ENCODE measurements around the gene LINC01488.

LINC01488 gene

GRCh38 chr11:69444381-69445130 is 36.9 kb upstream of the LINC01488 start:
- no peak for DNase-seq (ENCODE audit: insufficient read length, low spot score)
- FAIRE-seq, result no peak

- no peak for DNase-seq (ENCODE audit: insufficient read length, low spot score)
- no peak for FAIRE-seq
Measured at GRCh38 chr11:69445131-69445470, 36.4 kb upstream of the LINC01488 start.

- FAIRE-seq (no peak), DNase-seq (ENCODE audit: insufficient read length, low spot score) (no peak)
Measured at GRCh38 chr11:69446108-69446507, 35.4 kb upstream of the LINC01488 start.

GRCh38 chr11:69447786-69448185 is 33.7 kb upstream of the LINC01488 start:
- FAIRE-seq (no peak), DNase-seq (ENCODE audit: insufficient read length, low spot score) (no peak)

GRCh38 chr11:69448471-69449284 is 32.8 kb upstream of the LINC01488 start:
- no peak for FAIRE-seq
- DNase-seq (ENCODE audit: insufficient read length, low spot score), result no peak

GRCh38 chr11:69449320-69450063 is 32.0 kb upstream of the LINC01488 start:
- FAIRE-seq (no peak), DNase-seq (ENCODE audit: insufficient read length, low spot score) (no peak)

GRCh38 chr11:69450064-69450856 is 31.2 kb upstream of the LINC01488 start:
- DNase-seq (ENCODE audit: insufficient read length, low spot score) (no peak), FAIRE-seq (no peak)

- no peak for FAIRE-seq
- no peak for DNase-seq (ENCODE audit: insufficient read length, low spot score)
Measured at GRCh38 chr11:69450857-69451220, 30.6 kb upstream of the LINC01488 start.

GRCh38 chr11:69451289-69451688 is 30.2 kb upstream of the LINC01488 start:
- FAIRE-seq, result no peak

GRCh38 chr11:69452206-69452987 is 29.1 kb upstream of the LINC01488 start:
- DNase-seq (ENCODE audit: insufficient read length, low spot score) (no peak), FAIRE-seq (no peak)

More at GRCh38 chr11:69451289-69451688, 30.2 kb upstream of the LINC01488 start:
- no peak for DNase-seq (ENCODE audit: insufficient read length, low spot score)

- FAIRE-seq (no peak), DNase-seq (ENCODE audit: insufficient read length, low spot score) (no peak)
Measured at GRCh38 chr11:69453151-69453550, 28.3 kb upstream of the LINC01488 start.

GRCh38 chr11:69454018-69454417 is 27.4 kb upstream of the LINC01488 start:
- FAIRE-seq, result no peak
- no peak for DNase-seq (ENCODE audit: insufficient read length, low spot score)

GRCh38 chr11:69455969-69456368 is 25.5 kb upstream of the LINC01488 start:
- no peak for DNase-seq (ENCODE audit: insufficient read length, low spot score)
- FAIRE-seq, result no peak

- DNase-seq (ENCODE audit: insufficient read length, low spot score), result no peak
- no peak for FAIRE-seq
Measured at GRCh38 chr11:69456712-69457111, 24.8 kb upstream of the LINC01488 start.

- no peak for DNase-seq (ENCODE audit: insufficient read length, low spot score)
- FAIRE-seq, result no peak
Measured at GRCh38 chr11:69459848-69460539, 21.5 kb upstream of the LINC01488 start.

GRCh38 chr11:69460540-69461257 is 20.8 kb upstream of the LINC01488 start:
- no peak for FAIRE-seq

GRCh38 chr11:69461272-69461962 is 20.0 kb upstream of the LINC01488 start:
- FAIRE-seq, result no peak

More at GRCh38 chr11:69460540-69461257, 20.8 kb upstream of the LINC01488 start:
- DNase-seq (ENCODE audit: insufficient read length, low spot score), result no peak

More at GRCh38 chr11:69461272-69461962, 20.0 kb upstream of the LINC01488 start:
- no peak for DNase-seq (ENCODE audit: insufficient read length, low spot score)
